Muscle of arm (tissue), 12 donors: ENCODE results near the gene GZF1. TPM values are rescaled to one million over a fixed set of nuclear protein-coding genes. Genes with fewer than 3 reads are reported as not detected.

Experiments
- DNase-seq: peaks from one replicate; pipeline ENCODE4 v3.0.0-alpha.2; 2013
- polyA plus RNA-seq, 12 donors: library from polyadenylated mRNA; unstranded; fragments of 120-200 nt; gene quantifications; one replicate each; pipeline ENCODE4 v1.2.1, GENCODE V29; 2013; ENCODE audit not compliant: insufficient read length in 12 of 12

The GZF1 gene
- polyA plus RNA-seq, 12 donors, result 7.8 to 13.6 (median 9.7) TPM; not detected in 1

DNA sequence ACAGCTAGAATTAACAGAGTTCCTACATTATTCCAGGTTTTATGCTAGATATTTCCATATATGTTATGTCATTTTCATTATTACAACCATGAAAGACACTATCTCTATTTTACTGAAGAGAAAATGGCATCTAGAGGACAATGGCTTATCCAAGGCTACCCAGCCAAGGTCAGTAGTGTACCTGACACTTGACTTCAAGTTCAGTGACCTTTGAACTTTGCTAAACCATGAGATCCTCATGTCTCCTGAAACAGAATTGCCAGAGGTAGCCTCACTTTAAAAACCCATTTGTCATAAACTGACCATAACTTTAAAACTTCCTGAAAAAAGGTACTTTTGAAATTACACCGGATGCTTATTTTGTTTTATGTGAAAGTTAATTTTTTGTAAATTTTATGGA lies 44.9 kb downstream of the GZF1 start:
- no peak for DNase-seq

DNA sequence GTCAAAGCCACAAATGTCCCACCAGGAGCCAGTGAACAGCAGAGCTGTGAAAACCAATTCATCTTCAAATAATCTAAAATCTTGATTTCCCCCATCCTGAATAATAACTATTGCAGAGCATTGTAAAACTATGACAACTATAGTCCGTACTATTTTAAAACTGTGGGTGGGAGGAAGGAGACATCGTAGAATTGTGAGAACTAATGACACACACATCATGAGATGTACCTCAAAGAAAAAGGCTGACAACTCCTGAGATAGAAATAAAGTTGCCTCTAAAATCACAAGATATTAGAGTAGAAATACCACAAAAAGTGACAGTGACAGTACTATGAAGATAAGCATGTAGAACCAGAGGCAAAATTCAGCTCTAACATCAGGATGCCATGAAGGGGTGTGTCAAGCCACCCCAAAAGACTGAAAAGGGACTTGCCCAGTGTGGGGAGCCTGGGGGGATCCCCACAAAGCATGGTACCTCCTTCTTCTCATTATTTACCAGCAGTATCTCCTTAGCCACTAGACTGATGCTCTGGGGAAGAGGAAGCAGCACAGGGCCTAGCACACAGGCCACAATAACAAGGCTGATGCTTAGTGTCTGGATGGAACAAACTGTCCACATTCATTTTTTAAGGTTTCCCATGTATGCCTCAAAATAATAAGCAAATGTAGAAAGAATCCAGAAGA lies 45.9 kb downstream of the GZF1 start:
- no peak for DNase-seq

DNA sequence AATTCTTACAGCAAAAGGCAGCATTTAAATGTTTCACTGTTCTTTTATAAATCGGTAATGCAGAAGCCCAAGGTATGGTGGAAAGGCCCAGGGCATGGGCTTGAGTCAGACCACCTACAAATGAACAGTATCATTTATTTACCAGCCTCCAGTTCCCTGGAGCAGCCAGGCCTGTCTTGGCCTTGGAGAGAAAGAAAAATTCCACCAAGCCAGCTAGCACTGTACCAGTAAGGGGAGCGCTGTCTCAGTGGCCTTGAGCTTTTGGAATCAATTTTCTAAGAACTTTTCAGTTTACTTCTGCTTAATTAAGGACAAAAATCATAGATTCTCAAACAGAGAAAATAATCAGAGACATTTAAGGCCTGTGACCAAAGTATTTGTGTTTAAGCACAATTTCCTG lies 47.0 kb downstream of the GZF1 start:
- DNase-seq, result no peak

DNA sequence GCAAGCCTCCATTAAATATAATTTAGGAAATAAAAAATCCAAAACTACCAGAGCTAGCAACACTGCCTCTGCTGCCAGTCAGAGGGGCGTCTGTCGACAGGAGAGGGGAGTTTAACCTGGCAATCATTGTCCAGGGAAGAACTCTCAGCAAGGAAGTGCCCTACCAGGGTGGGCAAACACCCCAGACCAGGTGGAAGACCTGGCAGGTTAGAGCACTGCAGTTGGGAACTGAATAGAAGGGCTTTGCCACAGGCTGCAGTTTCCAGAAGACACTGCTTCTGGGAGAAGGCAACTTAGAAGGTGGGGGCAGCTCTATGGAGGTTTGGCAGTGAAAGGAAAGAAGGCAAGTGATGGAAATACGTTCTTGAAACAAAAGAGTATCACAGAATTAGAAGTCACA lies 47.8 kb downstream of the GZF1 start:
- no peak for DNase-seq

DNA sequence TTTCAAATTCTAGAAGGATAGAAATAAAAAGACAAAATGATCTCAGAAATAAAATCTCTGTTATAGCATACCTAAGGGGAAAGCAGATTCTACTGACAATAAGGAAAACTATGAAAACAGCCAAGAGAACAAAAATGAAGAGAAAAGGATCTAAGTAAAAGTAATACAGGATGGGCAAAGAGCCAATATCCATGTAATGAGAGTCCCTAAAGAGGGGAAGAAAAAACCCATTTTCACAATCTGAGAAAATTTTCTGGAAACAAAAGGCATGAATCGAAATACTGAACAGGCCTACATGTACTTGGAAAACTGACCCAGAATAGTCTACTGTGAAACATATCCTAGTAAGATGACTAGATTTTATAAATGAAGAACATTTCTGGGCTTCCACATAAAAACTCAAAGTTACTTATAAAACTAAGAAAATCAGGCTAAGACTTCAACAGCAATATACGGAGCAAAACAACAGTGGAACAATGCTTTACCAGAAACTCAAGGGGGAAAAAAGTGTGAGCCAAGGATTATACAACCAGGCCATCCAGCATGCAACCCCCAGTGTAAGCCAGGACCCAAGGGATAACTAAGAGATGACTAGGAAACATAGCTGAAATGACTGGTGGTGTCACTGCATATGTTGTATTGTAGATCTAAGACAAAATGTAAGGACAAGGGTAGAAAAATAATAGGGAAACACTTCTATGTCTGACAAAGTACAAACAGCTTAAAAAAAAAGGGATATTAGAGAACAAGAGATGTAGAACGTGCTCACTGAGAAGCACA lies 49.1 kb downstream of the GZF1 start:
- peak; percentile 46 for DNase-seq

DNA sequence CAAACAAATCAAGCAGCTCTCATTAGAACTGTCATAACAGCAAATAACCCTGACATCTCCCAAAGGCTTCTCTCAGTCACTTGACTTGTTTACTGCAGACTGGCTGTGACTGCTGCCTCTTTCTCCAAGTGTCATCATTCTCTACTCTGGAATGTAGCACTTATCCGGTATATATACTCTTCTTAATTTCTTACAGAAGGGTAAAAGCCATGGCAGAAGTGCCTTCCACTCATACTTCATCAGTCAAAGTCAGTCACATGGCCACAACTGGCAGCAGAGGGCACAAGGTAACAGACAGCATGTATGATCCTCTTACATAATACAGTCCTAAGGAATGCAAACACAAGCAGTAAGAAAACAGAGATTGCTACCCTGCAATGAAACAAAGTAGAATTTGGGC lies 50.0 kb downstream of the GZF1 start:
- DNase-seq, result no peak

DNA sequence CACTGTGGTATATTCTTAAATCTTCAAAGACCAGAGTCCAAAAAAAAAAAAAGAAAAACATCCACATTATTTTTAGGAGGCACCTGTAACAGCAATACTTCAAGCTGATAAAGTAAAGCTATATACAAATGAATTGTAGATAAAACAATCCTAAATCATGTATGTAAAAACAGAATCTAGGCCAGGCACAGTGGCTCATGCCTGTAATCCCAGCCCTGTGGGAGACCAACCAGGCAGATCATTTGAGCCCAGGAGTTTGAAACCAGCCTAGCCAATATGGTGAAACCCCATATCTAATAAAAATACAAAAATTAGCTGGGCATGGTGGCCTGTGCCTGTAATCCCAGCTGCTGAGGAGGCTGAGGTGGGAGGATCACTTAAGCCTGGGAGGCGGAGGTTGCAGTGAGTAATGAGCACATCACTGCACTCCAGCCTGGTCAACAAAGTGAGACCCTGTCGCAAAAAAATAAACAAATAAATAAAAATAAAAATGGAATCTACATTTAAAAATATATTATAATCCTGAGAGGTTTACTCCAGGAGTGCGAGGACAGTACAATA lies 52.0 kb downstream of the GZF1 start:
- DNase-seq, result no peak

DNA sequence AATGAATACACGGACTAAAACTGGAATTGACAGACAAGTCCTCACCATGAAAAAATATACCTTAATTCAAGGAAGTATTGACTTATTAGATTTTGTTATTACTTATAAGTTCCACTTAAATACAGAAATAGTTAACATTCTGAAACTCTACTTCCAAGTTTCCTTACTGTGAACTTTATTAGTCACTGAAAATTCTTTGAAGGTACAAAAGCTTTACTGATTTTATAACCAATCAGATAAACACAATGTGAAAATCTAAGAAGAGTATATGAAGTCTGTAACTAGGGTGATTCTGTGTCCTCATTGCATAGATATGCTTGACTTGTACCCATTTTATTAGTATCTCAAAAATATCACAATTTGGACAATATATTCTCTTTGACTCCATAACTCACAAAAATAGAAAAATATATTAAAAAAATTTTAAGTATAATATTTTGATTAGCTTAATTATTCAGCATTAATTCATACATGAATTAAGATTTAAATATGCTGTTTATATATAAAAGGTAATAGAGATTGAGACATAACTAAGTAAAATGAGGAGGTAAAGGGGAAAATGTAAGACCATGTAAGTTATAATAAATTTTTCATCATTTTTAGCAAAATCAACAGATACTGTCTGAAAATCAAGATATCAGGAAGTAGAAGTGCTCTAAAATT lies 52.7 kb downstream of the GZF1 start:
- DNase-seq, result no peak

DNA sequence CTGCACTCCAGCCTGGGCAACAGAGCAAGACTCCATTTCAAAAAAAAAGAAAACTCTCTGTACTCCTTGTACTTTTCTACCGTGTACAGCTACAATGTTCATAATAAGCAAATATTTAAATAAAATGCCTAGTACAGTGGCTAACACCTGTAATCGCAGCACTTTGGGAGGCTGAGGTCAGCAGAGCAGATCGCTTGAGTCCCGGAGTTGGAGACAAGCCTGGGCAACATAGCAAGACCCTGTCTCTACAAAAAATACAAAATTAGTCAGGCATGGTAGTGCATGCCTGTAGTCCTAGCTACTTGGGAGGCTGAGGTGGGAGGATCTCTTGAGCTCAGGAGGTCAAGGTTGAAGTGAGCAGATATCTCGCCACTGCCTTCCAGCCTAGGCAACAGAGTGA lies 53.6 kb downstream of the GZF1 start:
- no peak for DNase-seq

DNA sequence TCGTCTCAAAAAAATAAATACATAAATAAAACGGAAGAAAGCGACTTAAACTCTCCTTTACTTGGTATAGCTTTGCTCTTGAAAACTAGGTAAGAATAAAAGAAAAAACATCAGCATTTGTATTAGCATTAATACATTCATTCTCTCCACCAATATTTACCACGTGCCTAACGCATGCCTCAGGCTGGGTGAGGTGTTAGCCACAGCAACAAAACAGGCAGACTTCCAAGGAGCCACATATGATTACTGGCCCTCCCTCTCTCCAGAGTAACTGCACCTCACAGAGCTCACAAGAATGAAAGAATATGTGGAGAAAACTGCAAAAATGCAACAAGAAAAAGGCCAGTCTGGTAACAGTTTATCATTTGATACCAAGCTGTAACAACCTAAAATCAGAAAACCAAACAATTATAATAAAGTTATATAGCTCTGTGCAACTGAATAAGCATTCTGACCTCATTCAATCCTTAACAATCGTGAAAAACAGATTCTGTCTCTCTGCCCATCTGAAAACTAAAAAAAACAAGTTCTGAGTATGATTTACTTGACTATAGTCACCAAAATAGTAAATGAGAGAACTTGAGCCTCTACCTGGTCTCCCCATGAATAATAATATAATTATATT lies 54.1 kb downstream of the GZF1 start:
- no peak for DNase-seq

DNA sequence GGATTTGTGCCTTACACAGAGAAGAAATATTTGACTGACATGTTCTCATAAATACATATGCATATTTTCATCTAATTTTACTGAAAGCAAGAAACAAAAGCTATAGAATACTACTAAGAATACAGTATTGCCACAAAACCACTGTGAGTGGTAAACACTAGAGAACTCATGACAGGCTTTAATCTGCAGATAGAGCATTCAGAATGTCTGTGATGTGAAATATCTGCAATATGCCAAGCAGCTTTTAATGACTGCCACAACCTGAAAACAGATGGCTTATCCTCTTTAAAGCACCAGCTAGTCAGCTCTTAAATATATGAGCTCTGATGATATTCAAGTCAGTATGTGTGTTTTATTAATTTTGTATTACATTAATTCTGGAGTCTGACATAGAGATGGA lies 55.9 kb downstream of the GZF1 start:
- DNase-seq, result no peak

DNA sequence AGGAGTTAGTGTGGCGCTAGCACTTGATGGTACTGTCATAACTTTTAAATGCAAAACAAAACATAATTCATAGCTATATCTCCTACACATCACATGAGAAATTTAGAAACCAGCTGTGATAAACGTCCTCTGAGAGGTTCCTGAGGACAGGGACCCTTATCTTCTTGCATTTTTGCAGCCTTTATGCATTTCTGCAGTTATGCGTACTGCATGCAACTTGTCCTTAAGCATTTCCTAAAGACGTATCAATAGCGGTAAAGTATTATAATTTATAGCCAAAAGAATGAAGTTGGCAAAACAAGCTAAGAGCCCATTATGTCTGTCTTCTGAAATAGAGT lies 57.6 kb downstream of the GZF1 start:
- DNase-seq, result no peak

DNA sequence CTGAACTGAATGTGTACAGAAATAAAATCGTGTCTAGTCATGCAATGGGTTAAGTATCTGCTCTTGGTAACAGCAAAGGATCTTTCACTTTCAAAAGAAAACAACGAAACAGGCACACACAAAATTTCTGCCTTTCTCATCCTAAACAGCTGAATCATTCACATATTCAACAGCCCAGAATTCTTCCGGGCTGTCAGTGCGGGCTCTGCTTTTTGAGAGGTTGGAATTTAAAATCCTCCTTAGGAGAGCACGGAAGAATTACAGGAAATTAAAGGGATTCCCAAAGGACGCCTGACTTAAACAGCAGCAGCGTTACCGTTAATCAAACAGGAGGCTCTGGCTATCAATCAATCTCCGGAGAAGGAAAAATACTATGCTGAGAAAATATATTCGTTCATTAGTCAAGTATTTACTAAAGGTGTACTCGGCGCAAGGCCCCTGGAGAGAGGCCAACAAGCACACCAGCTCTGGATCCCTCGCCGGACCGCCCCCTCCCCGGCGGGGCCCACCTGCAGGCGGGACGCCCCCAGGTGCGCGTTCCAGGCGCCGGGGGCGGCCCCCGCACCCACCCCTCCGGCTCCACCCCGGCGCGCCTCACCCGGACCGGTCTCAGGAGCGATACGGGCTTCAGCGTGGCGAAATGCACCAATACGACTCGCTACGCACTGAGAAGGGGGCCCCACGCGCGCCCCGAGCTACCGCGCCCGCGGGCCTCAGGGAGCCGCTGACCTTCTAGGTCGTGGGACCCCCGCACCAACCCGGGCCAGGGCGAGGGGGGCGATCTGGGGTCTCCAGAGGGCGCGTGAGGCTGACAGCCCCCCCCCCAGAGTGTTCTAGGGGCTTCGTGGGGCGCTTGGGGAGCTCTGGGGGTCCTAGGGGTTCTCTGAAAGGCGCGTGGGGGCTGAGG lies 58.3 kb downstream of the GZF1 start:
- DNase-seq, result no peak

DNA sequence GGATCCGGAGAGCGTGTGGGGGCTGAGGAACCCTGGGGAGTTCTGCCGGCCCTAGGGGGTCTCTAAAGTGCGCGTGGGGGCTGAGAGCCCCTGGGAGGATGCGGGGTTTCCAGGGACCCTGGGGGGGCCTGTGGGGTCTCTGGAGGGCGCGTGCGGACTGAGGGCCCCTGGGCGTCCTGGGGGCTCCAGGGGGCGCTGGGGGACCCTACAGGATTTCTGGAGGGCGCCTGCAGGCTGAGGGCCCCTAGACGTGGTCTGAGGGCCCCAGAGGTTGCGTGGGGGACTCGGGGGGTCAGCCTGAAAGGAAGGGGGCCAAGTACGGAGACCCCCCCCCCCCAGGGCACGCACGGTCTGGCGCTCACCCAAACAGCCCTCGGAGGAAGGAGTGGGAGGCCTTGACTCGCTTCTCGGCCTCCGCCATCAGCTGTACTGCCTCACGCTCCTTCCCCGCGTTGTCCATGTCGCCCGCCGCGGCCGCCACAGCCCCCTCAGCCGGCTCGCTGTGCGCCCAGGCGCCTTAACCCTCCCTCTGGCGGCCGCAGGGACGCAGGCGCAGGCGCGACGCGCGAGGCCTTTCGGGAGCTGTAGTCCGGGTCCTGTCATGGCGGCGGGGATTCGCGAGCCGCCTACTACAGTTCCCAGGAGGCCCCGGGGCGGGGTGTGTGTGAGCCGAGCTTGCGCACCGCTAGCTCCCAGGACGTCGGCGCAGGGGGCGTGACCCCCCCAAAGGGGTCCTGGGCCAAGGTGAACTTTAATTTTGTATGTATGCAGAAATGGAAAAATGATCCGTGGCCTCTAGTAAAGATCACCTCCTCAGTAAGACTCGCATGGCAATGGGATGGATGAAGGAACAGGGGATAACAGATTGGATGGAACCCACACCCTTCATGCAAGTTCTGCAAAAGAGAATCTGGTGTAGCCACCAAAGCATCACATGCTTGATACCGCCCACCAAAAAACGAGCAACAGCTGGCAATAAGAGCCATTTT lies 59.3 kb downstream of the GZF1 start, which contains the start of gene NAPB:
NAPB (minus strand) TSS at position 546 of the 989 bp plus-strand sequence; CDS start at position 460, 86 bp downstream.
- DNase-seq, result peak; percentile 94

Other genes starting within 250 kb of the GZF1 start
- 10 to 100 TPM in 9 of 12 donors, 1 to 10 TPM in 2, not detected in 1; 8.0 to 17.3 (median 10.8) TPM for gene NXT1, start 11.4 kb upstream of the GZF1 start, polyA plus RNA-seq
- 10 to 100 TPM in 3 of 12 donors, 1 to 10 TPM in 8, not detected in 1; 5.2 to 12.8 (median 8.1) TPM for gene NAPB, start 59.3 kb downstream of the GZF1 start, polyA plus RNA-seq
- gene CSTL1, start 77.5 kb downstream of the GZF1 start, polyA plus RNA-seq, result not detected
- gene CST11, start 90.7 kb downstream of the GZF1 start, polyA plus RNA-seq, result not detected
- gene CST8, start 128.9 kb downstream of the GZF1 start, polyA plus RNA-seq, result not detected
- not detected for gene CST9L, start 206.3 kb downstream of the GZF1 start, polyA plus RNA-seq
- gene CST9, start 243.7 kb downstream of the GZF1 start, polyA plus RNA-seq, result not detected